Suprapubic skin (tissue), 4 donors: ENCODE results near the gene PIEZO1. TPM values are rescaled to one million over a fixed set of nuclear protein-coding genes. Genes with fewer than 3 reads are reported as not detected.

Source experiments
- DNase-seq, 2 donors: peaks; one replicate each; pipeline ENCODE4 v3.0.0-alpha.2; 2019; ENCODE audit warnings: low spot score in 2 of 2
- H3K27ac ChIP-seq: fragments of 200-600 bp; sonication (generic); one replicate; pipeline ENCODE4 v1.5.1; 2019
- H3K27me3 ChIP-seq: fragments of 200-600 bp; sonication (generic); one replicate; pipeline ENCODE4 v1.5.1; 2019
- H3K36me3 ChIP-seq: fragments of 200-600 bp; sonication (generic); one replicate; pipeline ENCODE4 v1.5.1; 2019
- H3K4me1 ChIP-seq: fragments of 200-600 bp; sonication (generic); one replicate; pipeline ENCODE4 v1.5.1; 2019
- H3K4me3 ChIP-seq: fragments of 200-600 bp; sonication (generic); one replicate; pipeline ENCODE4 v1.5.1; 2019; ENCODE audit warnings: mild to moderate bottlenecking
- H3K9me3 ChIP-seq: fragments of 200-600 bp; sonication (generic); one replicate; pipeline ENCODE4 v1.5.1; 2019
- EP300 ChIP-seq: sonication (generic); formaldehyde crosslinking; IDR thresholded peaks from one replicate; pipeline ENCODE4 v1.6.1; 2017; ENCODE audit warnings: antibody characterized with exemption
- POLR2A ChIP-seq, 2 donors: fragments of 450-650 bp; IDR thresholded peaks; one replicate each; pipeline ENCODE4 v1.6.1; 2017; ENCODE audit warnings: antibody characterized with exemption in 2 of 2, mild to moderate bottlenecking in 2 of 2, moderate library complexity in 2 of 2
- POLR2AphosphoS5 ChIP-seq, 3 donors: sonication (generic); formaldehyde crosslinking; IDR thresholded peaks; one replicate each; pipeline ENCODE4 v1.6.1; 2017; ENCODE audit warnings: antibody characterized with exemption in 3 of 3
- WGBS: methylation state at CpG from one replicate; pipeline ENCODE4 v1.1.5; 2018; 5-methylcytosine and 5-hydroxymethylcytosine counted together
- total RNA-seq, 4 donors: library from RNA; depleted of rRNA; stranded (reverse); fragments of >200 nt; gene quantifications; one replicate each; pipeline ENCODE4 v1.1.0, GENCODE V29; 2016
- TF ChIP-seq, protein P1 (sequence below), 2 donors: fragments of 200-600 bp in 1 of 2; fragments of 450-650 bp in 1 of 2; sonication (generic) in 1 of 2; IDR thresholded peaks; one replicate each; pipeline ENCODE4 v1.5.1; 2016 to 2019; ENCODE audit warnings: antibody characterized with exemption in 2 of 2, mild to moderate bottlenecking in 1 of 2, moderate library complexity in 1 of 2

The PIEZO1 gene
- total RNA-seq, 4 donors from 2014 or later, result 185 to 269 (median 224) TPM

DNA sequence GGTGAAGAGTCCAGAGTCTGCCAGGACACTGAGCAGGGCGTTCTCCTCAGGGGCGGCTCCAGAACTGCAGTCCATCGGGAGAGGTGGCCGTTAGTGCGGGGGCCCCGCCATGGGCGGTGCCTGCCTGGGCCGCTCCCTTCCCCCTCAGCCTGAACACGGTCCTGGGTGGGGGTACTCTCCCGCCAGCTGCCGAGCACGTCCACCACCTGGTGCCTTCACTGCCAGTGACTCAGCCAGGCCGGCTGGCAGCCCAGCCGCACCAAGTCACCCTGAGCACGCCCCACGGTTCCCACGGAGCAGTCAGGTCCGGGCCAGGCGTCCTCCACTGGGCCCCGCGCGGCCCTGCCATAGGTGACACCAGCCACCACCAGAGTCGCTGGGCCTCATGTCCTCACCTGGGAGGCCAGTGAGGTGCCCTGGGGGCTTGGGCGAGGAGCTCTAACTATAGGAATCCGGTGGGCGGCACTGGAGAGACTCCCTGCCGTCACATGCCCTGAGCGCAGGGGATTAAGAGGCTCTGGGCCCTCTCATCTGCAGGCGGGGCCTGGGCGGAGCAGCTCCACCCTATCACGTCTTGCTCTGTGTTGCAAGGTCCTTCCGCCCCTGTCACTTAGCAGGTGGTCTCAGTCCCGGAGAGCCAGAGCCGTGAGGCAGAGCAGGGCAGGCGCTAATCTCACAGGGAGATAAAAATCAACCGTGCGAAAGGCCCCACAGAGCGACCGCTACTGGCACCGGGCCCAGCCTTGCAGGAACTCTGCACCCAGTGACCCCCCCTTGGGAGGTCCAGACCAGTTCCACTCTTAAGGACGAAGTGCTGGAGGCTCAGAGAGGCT lies 14.3 kb downstream of the PIEZO1 start:
- H3K27me3 ChIP-seq, result no peaks in the 10 kb centered on the region
- H3K4me1 ChIP-seq, result peaks cover 83% of the 10 kb centered on the region
- no peaks in the 10 kb centered on the region for H3K9me3 ChIP-seq
- no peak for TF ChIP-seq POLR2A (IDR thresholded peaks at IDR 0.05)
- TF ChIP-seq, protein P1, sequence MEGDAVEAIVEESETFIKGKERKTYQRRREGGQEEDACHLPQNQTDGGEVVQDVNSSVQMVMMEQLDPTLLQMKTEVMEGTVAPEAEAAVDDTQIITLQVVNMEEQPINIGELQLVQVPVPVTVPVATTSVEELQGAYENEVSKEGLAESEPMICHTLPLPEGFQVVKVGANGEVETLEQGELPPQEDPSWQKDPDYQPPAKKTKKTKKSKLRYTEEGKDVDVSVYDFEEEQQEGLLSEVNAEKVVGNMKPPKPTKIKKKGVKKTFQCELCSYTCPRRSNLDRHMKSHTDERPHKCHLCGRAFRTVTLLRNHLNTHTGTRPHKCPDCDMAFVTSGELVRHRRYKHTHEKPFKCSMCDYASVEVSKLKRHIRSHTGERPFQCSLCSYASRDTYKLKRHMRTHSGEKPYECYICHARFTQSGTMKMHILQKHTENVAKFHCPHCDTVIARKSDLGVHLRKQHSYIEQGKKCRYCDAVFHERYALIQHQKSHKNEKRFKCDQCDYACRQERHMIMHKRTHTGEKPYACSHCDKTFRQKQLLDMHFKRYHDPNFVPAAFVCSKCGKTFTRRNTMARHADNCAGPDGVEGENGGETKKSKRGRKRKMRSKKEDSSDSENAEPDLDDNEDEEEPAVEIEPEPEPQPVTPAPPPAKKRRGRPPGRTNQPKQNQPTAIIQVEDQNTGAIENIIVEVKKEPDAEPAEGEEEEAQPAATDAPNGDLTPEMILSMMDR (IDR thresholded peaks at IDR 0.05), result no peak
- no peak for TF ChIP-seq POLR2AphosphoS5 (IDR thresholded peaks at IDR 0.05)
- TF ChIP-seq EP300, result no peak
- DNase-seq, result no peak
- peak overlapping the region; percentile 86 for H3K27ac ChIP-seq
- H3K4me3 ChIP-seq, result peak overlapping the region; percentile 36
- WGBS, result 30% methylated on average over 2 of the region's 41 CpGs
- no peaks in the 10 kb centered on the region for H3K36me3 ChIP-seq

DNA sequence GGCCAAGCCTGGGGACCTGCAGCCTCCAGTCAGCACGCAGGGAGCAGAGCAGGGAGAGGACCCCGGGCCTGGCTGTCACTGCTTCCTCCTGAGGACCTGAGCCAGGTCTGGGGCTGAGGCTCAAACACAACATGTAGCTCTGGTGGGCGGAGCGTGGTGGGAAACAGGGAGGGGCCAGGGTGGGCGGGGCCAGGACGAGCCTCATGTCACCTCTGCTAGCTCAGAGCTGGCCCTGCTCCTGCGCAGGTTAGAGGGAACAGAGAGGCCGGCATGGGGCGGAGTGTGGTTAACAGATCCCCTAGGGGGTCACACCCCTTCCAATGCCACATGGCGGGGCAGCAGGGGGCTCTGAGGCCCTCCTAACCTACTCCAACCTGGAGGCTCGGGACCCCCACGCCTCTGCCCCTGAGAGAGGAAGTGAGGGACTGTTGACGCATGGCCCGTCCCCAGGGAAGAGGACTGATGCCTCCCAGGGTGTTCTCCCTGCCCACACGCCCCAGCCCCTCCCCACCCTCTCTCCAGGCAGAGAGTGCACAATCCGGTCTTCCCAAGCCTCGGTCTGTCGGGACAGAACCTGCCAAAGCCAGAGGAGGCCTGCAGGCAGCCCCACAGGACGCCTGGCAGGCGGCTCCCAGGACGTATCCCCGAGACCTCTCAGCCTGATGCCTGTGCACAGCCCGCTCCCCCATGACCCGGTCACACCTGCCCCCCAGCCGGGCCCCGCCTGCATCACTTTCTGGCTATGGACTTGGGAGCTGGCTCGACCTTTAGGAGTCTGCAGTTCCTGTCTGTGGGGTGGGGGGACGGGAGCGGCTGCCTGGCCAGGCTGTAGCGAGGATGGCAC lies 15.2 kb downstream of the PIEZO1 start:
- no peak for TF ChIP-seq POLR2A (IDR thresholded peaks at IDR 0.05)
- no peak for TF ChIP-seq EP300
- TF ChIP-seq POLR2AphosphoS5 (IDR thresholded peaks at IDR 0.05), result no peak
- TF ChIP-seq, protein P1 (IDR thresholded peaks at IDR 0.05), result no peak
- H3K4me1 ChIP-seq, result peaks cover 91% of the 10 kb centered on the region
- H3K36me3 ChIP-seq, result no peaks in the 10 kb centered on the region
- no peak for DNase-seq
- 35% methylated on average over 11 of the region's 30 CpGs for WGBS
- H3K9me3 ChIP-seq, result no peaks in the 10 kb centered on the region
- H3K27me3 ChIP-seq, result no peaks in the 10 kb centered on the region
- H3K27ac ChIP-seq, result peak overlapping the region; percentile 86
- H3K4me3 ChIP-seq, result peak overlapping the region; percentile 36

DNA sequence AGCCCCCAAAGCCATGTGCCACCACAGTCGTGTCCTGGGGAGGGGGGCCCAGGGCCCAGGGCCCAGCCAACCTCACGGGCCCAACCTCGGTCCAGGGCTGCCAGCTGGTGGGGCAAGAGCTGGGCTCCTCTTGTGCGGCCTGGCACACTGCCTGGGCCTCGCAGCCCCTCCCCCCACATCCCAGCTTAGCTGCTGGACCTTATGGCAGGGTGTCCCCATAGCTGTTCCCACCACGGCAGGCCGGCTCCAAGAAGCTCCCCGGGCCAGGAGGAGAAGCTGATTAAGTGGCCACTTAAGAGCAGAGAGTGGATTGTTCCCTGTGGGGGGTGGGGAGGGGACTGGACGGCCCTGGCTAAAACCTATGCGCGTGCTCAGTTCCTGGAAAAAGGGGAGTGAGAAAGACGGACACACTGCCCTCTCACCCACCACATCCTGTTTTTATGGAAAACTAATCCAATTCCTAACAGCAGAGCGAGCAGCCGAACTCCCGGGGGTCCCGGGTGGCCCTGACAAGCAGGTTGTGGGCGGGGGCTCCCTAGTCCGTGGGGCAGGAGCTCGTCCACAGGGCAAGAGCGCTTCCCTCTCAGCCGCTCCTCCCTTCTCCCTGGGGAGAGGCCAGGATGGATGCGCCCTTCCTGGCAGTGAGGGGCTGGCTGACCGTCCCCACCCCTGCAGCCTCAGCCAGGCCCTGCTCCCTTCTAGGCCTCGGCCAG lies 16.8 kb downstream of the PIEZO1 start:
- Histone ChIP-seq H3K4me3 (no peak overlapping the region), H3K27me3 (no peaks in the 10 kb centered on the region), H3K9me3 (no peaks in the 10 kb centered on the region), H3K4me1 (peaks cover 90% of the 10 kb centered on the region), H3K36me3 (peaks cover 5% of the 10 kb centered on the region), H3K27ac (peak overlapping the region; percentile 70)
- TF ChIP-seq POLR2A (IDR thresholded peaks at IDR 0.05) (no peak), EP300 (no peak), POLR2AphosphoS5 (IDR thresholded peaks at IDR 0.05) (no peak)
- TF ChIP-seq, protein P1 (IDR thresholded peaks at IDR 0.05), result no peak
- no peak for DNase-seq
- 42% methylated on average over 9 of the region's 24 CpGs for WGBS

DNA sequence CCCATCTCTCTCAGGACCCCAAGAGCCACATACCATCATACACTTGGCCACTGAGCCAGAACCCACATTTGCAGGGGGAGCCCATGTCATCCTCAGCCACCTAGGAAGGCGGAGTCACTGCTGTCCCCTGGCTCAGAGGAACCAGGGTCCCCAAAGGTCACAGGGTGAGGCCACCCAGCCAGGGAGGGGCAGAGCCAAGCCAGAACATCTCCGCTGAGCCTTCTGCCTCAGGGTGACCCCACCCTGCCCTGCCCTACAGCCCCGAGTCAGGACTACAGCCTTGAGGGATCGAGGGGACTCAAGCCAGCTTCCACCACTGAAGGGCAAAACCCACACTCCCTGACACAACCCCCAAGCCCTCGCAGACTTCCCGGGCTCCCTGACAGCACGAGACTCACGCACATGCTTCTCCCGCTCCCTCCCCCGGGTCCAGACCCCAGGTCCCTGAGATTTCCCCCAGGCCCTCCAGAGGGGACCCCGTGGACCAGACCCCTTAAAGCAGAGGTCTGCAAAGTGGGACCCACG lies 17.4 kb downstream of the PIEZO1 start:
- Histone ChIP-seq H3K27me3 (no peaks in the 10 kb centered on the region), H3K36me3 (peaks cover 5% of the 10 kb centered on the region), H3K27ac (peak overlapping the region; percentile 70), H3K9me3 (no peaks in the 10 kb centered on the region), H3K4me1 (peaks cover 90% of the 10 kb centered on the region), H3K4me3 (no peak overlapping the region)
- DNase-seq, result no peak
- TF ChIP-seq POLR2AphosphoS5 (IDR thresholded peaks at IDR 0.05) (no peak), POLR2A (IDR thresholded peaks at IDR 0.05) (no peak), EP300 (no peak)
- TF ChIP-seq, protein P1 (IDR thresholded peaks at IDR 0.05), result no peak
- WGBS, result 73% methylated on average over 9 of the region's 12 CpGs
